ENCODE results near the gene TAF3. TPM values are rescaled to one million over a fixed set of nuclear protein-coding genes. Genes with fewer than 3 reads are reported as not detected.

TAF3 gene
- total RNA-seq, 2 donors from 2014 or later, result 15.6 to 20.0 TPM

DNA sequence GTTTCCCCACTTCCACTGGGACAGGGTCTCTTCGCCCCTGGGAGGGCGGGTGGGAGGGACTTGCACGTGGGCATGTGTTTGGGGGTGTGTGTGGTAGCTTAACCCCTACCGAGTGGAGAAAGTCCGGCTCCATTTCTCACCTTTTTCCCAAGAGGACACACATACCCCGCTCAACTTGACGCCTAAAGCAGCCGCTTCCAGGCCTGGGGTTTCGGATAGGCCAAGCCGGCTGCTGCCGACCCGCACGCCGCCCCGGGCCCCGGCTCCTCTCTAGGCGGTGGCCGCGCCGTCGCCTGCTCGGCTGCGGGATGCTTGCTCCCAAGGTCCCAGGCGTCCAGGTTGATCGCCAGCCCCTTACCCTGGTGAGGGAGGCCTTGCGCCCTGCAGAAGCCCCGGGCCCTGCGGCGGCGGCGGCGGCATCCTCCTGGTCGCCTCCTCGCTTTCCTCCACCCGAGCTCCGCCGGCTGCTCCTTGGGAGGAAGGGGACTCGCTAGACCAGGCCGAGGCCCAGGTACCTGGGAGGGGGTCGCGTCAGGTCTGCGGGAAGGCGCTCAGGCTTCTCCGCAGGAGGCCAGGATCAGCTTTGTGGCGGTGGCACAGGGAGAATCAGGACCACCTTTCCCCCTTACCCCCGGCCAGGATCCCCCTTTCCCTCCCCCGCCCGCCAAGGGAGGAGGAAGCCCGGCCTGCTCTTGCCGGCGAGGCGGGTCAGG lies 233.0 kb downstream of the TAF3 start:
- Mint-ChIP-seq H3K9me3 (no peaks in the 10 kb centered on the region), H3K27ac (no peak overlapping the region), H3K36me3 (no peaks in the 10 kb centered on the region), H3K27me3 (peaks cover 37 to 40% of the 10 kb centered on the region in 2 donors), H3K4me1 (ENCODE audit: low read depth in 2 of 2) (peaks cover 34 to 48% of the 10 kb centered on the region in 2 donors), H3K4me3 (no peak overlapping the region)
- ATAC-seq (no peak), DNase-seq (ENCODE audit: low spot score) (no peak)

DNA sequence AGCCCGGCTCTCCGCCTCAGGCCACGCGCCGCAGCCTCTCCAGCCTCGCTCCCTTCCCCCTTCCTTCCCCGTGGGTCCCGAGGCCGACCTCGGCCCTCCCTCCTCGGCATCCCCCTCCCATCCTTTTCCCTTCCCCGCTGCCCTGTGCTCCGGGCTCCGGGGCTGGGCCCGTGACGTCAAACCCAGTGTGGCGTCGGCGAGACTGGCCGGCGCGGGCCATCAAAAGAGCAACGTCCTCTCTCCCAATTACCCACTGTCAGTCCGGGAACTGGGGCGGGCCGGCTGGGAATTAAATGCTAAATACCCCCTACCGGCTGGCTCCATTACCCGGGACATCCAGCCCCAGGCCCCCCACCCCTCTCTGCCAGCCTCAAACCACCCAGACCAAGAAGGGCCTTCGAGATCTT lies 233.5 kb downstream of the TAF3 start:
- H3K9me3 Mint-ChIP-seq, result no peaks in the 10 kb centered on the region
- peak overlapping the region; percentile 98 for H3K4me3 Mint-ChIP-seq
- DNase-seq (ENCODE audit: low spot score) (no peak), ATAC-seq (no peak)
- no peaks in the 10 kb centered on the region for H3K36me3 Mint-ChIP-seq
- H3K27me3 Mint-ChIP-seq, result peaks cover 34% of the 10 kb centered on the region in 2 donors
- peaks cover 36 to 48% of the 10 kb centered on the region in 2 donors for H3K4me1 Mint-ChIP-seq (ENCODE audit: low read depth in 2 of 2)
- peak overlapping the region in 1 of 2 donors; percentile 60 for H3K27ac Mint-ChIP-seq

DNA sequence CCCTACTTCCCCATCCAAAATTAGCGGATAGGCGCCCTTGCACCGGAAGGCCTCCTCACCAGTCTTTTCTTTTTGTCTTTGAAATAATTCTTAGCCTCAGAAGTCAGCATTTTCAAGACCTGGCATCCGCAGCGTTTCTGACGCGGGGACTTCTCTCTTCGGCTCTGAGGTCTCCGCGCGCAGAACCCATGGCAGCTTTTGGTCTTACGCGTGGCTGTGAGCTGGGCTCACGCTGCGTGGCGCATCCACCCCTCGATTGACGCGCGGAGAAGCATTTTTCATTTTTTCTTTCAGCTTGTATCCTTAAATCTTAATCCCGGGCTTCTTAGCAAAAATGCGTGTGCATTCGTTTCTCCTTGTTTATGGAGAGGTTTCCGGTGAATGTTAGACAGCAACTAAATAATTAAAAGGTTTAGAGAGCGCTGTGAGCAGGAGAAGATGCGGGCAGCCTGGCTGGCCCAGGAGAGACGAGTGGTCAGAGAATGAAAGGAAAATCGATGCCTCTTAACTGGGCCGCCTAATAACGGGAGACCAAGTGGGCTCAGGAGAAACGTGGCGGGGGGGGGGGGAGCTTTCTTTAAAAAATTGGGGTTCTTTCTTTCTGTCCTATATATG lies 234.1 kb downstream of the TAF3 start:
- H3K36me3 Mint-ChIP-seq, result no peaks in the 10 kb centered on the region
- H3K9me3 Mint-ChIP-seq, result no peaks in the 10 kb centered on the region
- peaks cover 28% of the 10 kb centered on the region in 2 donors for H3K27me3 Mint-ChIP-seq
- H3K4me1 Mint-ChIP-seq (ENCODE audit: low read depth in 2 of 2), result peaks cover 40 to 48% of the 10 kb centered on the region in 2 donors
- DNase-seq (ENCODE audit: low spot score), result no peak
- H3K4me3 Mint-ChIP-seq, result peak overlapping the region; percentile 98
- peak overlapping the region; percentile 84 to 99 for H3K27ac Mint-ChIP-seq
- ATAC-seq, result no peak

DNA sequence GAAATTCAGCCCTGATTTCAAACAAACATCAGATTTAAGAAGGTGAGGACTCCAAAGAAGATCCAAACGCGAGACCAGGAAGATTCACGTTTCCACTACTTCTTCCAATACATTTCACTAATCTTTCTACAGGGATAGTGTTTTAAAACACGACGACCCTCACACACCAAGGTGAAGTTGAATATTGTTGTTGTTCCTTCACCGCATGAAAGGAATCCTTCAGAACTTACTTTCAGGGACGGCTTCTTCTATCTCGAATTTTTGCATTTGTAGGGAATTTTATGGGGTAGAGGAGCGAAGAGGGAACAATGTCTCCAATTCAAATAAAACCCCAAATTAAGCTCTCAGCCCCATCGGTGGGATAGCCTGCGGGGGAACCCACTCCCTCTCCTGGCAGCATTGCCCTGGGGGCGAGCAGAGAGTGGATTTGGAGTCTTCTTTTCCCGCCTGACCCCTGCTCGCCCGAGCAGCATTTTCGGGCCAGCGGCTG lies 234.7 kb downstream of the TAF3 start:
- Mint-ChIP-seq H3K4me1 (ENCODE audit: low read depth in 2 of 2) (peaks cover 45 to 46% of the 10 kb centered on the region in 2 donors), H3K4me3 (peak overlapping the region; percentile 98), H3K27ac (peak overlapping the region; percentile 84 to 99), H3K9me3 (no peaks in the 10 kb centered on the region), H3K27me3 (peaks cover 23% of the 10 kb centered on the region in 2 donors), H3K36me3 (no peaks in the 10 kb centered on the region)
- ATAC-seq (no peak), DNase-seq (ENCODE audit: low spot score) (no peak)

DNA sequence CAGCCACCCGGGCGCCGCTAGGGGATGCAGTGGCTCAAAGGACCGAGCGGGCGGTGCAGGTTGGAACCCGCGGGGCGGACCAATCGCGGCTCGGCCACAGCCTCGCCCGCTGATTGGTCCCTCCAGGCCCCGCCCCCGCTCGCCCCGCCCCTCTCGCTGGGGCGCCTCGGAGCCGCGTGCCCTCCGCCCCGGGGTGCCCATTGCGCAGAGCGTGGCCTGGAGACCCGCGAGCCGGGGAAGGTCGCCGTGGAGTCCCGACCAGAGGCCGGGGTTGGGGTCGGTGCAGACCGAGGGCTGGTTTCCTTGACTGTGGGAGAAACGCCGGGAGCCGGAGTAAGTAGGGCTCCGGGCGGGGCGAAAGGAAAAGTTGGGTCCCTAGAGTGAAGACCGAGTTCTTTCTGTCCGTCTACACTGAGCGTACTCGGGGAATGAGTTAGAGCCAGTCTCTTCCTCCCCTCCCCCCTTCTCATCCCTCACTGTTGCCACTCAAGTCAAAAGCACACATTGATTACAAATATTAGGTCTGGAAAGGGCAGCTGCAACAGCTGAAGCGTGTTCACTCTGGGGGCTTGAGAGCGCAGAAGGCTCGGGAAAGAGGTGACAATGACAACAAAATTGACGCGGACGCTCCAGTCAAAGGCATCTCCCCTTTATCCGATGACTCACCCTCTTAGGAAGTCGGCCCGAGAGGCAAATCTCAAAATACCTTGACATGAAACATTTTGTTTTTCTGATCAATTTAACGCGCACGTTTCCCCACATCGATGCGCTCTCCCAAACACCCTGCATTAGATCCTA lies 235.3 kb downstream of the TAF3 start:
- peak; percentile 83 to 87 for ATAC-seq
- peak overlapping the region; percentile 84 to 99 for H3K27ac Mint-ChIP-seq
- peak; percentile 93 for DNase-seq (ENCODE audit: low spot score)
- peak overlapping the region; percentile 98 for H3K4me3 Mint-ChIP-seq
- H3K27me3 Mint-ChIP-seq, result peaks cover 18 to 21% of the 10 kb centered on the region in 2 donors
- peaks cover 42 to 44% of the 10 kb centered on the region in 2 donors for H3K4me1 Mint-ChIP-seq (ENCODE audit: low read depth in 2 of 2)
- H3K36me3 Mint-ChIP-seq, result no peaks in the 10 kb centered on the region
- no peaks in the 10 kb centered on the region for H3K9me3 Mint-ChIP-seq

DNA sequence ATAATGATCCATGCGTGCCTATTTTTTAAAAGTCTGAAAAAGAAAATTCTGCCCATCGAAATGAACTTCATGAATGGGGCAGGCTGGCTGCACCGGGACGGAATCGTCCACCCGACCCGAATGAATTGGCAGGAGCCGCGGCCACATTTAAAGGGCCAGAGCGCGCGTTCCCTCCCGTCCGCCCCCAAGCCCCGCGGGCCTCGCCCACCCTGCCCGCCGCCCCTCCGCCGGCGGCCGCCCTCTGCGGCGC lies 235.9 kb downstream of the TAF3 start:
- peak overlapping the region; percentile 84 to 99 for H3K27ac Mint-ChIP-seq
- peaks cover 15% of the 10 kb centered on the region in 2 donors for H3K27me3 Mint-ChIP-seq
- no peak for ATAC-seq
- peak overlapping the region; percentile 98 for H3K4me3 Mint-ChIP-seq
- H3K36me3 Mint-ChIP-seq, result no peaks in the 10 kb centered on the region
- no peak for DNase-seq (ENCODE audit: low spot score)
- no peaks in the 10 kb centered on the region for H3K9me3 Mint-ChIP-seq
- H3K4me1 Mint-ChIP-seq (ENCODE audit: low read depth in 2 of 2), result peaks cover 41 to 43% of the 10 kb centered on the region in 2 donors

DNA sequence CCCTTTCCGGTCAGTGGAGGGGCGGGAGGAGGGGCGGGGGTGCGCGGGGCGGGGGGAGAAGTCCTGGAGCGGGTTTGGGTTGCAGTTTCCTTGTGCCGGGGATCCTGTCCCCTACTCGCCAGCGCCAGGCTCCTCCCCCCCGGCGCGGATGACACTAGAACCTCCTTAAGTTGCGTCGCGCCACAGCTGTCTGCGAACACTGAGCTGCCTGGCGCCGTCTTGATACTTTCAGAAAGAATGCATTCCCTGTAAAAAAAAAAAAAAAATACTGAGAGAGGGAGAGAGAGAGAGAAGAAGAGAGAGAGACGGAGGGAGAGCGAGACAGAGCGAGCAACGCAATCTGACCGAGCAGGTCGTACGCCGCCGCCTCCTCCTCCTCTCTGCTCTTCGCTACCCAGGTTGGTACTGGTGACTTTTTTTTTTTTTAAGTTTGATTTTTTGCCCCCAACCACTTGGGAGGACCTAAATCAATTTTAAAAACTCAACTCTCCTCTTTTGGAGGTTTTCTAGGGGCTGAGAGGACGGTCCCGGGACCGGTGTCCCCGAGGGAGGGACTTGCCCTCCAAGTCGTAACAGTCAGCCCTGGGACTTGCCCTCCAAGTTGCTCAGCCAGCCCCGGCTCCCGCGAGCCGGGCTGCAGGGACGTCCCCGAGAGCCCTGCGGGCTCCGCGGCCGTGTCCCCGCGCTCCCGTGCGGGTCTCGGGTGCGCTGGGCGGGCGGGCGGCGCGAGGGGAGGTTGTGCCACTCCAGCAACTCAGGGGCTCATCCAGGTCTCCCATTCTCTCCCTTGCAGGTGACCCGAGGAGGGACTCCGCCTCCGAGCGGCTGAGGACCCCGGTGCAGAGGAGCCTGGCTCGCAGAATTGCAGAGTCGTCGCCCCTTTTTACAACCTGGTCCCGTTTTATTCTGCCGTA lies 236.4 kb downstream of the TAF3 start, which contains the start of gene GATA3:
GATA3 (plus strand) TSS at position 195 of the 914 bp plus-strand sequence. CDS start 968 bp downstream, outside the sequence.
- Mint-ChIP-seq H3K36me3 (no peaks in the 10 kb centered on the region), H3K9me3 (no peaks in the 10 kb centered on the region), H3K27me3 (peaks cover 15% of the 10 kb centered on the region in 2 donors), H3K27ac (peak within 1 kb of the TSS; percentile 84 to 99), H3K4me1 (ENCODE audit: low read depth in 2 of 2) (peaks cover 45 to 48% of the 10 kb centered on the region in 2 donors), H3K4me3 (peak within 1 kb of the TSS; percentile 98)
- ATAC-seq (peak; percentile 71 to 82), DNase-seq (ENCODE audit: low spot score) (peak; percentile 88)

DNA sequence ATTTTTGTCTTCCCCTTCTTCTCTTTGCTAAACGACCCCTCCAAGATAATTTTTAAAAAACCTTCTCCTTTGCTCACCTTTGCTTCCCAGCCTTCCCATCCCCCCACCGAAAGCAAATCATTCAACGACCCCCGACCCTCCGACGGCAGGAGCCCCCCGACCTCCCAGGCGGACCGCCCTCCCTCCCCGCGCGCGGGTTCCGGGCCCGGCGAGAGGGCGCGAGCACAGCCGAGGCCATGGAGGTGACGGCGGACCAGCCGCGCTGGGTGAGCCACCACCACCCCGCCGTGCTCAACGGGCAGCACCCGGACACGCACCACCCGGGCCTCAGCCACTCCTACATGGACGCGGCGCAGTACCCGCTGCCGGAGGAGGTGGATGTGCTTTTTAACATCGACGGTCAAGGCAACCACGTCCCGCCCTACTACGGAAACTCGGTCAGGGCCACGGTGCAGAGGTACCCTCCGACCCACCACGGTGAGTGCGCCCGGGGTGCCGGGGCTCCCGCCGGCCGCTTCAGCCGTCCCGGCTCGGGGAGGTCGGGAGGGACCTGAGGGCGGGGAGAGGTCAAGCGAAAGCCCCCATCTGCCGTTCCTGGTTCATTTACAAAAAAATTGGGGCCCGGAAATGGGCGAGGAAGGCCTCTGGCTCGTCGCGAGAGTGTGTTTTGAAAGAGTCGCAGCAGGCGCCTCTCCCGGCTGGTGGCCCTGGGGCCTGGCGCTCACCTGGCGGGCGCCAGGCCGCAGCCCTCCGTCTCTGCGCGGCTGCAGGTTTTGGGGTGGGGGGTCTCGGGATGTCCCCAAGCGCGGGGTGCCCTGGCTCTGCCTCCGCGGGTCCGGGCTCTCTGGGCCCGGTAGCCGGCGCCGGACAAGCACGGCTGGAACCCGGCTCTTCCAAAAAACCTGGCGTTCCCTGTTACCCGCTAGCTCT lies 237.4 kb downstream of the TAF3 start:
- no peaks in the 10 kb centered on the region for H3K36me3 Mint-ChIP-seq
- peak; percentile 16 to 39 for ATAC-seq
- DNase-seq (ENCODE audit: low spot score), result peak; percentile 77

DNA sequence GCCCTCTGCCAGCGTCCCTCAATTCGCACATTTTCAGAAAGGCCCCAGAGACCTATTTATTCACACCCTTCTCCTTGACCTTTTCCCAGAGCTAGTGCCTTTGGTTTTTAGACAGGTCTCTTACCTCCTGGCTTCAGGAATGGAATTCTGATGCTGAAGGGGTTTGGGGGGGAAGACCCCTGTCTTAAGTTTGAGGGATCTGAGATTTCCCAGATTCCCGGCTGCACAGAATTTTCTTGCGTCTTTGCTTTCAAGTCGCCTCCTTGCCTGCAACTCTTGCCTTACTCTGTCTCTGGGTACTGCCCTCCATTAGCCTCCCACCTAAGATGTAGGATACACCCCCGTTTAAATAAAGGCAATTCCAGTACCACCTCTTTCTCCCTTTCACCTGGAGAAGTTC lies 238.1 kb downstream of the TAF3 start:
- Mint-ChIP-seq H3K9me3 (no peaks in the 10 kb centered on the region), H3K36me3 (no peaks in the 10 kb centered on the region), H3K4me1 (ENCODE audit: low read depth in 2 of 2) (peaks cover 58 to 65% of the 10 kb centered on the region in 2 donors), H3K27ac (peak overlapping the region; percentile 93 to 99), H3K27me3 (peaks cover 13 to 15% of the 10 kb centered on the region in 2 donors), H3K4me3 (peak overlapping the region; percentile 98)
- DNase-seq (ENCODE audit: low spot score) (no peak), ATAC-seq (no peak)

More for the DNA sequence above, 237.4 kb downstream of the TAF3 start:
- peaks cover 13 to 15% of the 10 kb centered on the region in 2 donors for H3K27me3 Mint-ChIP-seq
- peak overlapping the region; percentile 98 for H3K4me3 Mint-ChIP-seq
- H3K9me3 Mint-ChIP-seq, result no peaks in the 10 kb centered on the region
- H3K27ac Mint-ChIP-seq, result peak overlapping the region; percentile 93 to 99
- H3K4me1 Mint-ChIP-seq (ENCODE audit: low read depth in 2 of 2), result peaks cover 51 to 58% of the 10 kb centered on the region in 2 donors

DNA sequence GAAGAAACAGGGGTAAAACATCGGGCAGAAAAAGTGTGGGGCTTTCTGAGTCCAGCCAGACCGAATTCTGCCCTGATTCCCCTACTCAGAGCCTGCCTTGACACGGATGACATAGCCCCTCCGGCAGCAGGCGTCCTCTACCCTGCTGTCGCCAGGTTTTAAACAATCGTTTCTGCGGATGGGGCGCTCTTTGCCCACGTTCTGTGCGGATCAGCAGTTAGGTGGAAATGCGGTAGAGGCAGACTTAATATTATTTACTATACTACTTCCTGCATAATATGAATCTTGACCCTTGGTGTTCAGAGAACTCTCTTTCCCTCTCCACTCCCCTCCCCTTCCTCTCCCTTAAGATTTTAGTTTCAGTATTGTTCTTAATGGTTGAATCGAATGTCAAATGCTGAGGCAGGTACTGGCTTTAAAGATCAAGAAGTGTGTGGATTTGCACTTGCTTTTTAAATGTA lies 238.6 kb downstream of the TAF3 start:
- peak overlapping the region; percentile 98 for H3K4me3 Mint-ChIP-seq
- peaks cover 13 to 14% of the 10 kb centered on the region in 2 donors for H3K27me3 Mint-ChIP-seq
- H3K36me3 Mint-ChIP-seq, result no peaks in the 10 kb centered on the region
- no peaks in the 10 kb centered on the region for H3K9me3 Mint-ChIP-seq
- DNase-seq (ENCODE audit: low spot score), result no peak
- peaks cover 61 to 69% of the 10 kb centered on the region in 2 donors for H3K4me1 Mint-ChIP-seq (ENCODE audit: low read depth in 2 of 2)
- peak overlapping the region; percentile 93 to 99 for H3K27ac Mint-ChIP-seq
- peak; percentile 1 to 16 for ATAC-seq

DNA sequence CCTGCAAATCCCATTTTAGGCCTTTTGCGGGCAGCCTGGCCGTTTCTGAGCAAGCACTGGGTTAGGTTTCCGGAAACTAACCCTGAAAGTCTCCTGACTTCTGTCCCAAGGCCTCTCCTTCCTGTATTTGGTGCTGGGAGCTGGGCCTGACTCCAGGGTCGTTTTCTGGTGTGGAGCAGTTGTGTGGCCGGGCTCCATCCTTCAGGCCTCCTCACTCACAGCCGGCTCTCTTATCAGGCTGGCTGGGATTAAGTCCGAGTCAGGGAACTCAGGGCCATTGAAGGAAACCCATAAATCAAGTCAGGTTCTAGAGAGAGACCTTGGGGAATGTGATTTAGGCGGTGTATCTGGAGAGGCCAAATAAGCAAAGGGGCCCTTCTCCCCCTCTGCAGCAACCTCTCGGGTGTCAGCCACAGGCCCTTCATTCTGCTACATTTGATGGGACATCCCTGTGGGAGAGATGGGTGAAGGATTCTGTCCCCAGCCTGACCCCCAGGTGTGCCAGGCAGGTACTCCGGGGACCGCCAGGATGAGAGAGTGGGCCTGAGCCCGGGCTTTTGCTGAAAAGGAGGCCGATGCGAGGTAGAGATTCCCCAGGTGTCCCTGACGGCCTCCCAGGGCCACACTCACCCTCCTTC lies 239.4 kb downstream of the TAF3 start:
- H3K27me3 Mint-ChIP-seq, result peaks cover 5 to 6% of the 10 kb centered on the region in 2 donors
- H3K36me3 Mint-ChIP-seq, result no peaks in the 10 kb centered on the region
- peaks cover 62 to 69% of the 10 kb centered on the region in 2 donors for H3K4me1 Mint-ChIP-seq (ENCODE audit: low read depth in 2 of 2)
- H3K4me3 Mint-ChIP-seq, result peak overlapping the region; percentile 98
- DNase-seq (ENCODE audit: low spot score), result no peak
- no peak for ATAC-seq
- peak overlapping the region; percentile 93 to 99 for H3K27ac Mint-ChIP-seq
- H3K9me3 Mint-ChIP-seq, result no peaks in the 10 kb centered on the region

Data from natural killer cell treated with Interleukin-12 subunit alpha and Interleukin-12 subunit beta and Interleukin-15 and Interleukin-18, amount 100 ng/mL, for 72 hours (primary cell).